GM10266 (cell line): ENCODE data around the gene ADGRB2.

Experiments used
- DNase-seq: peaks from one replicate; pipeline ENCODE4 v3.0.0; 2012; ENCODE audit errors: extremely low spot score
- TF ChIP-seq, protein P1 (sequence below): IDR thresholded peaks from 2 replicates; pipeline ENCODE4 v1.5.1; 2012; ENCODE audit warnings: mild to moderate bottlenecking, low read depth; ENCODE audit not compliant: control insufficient read depth, insufficient read depth; ENCODE audit errors: missing control alignments

ADGRB2 gene

DNA sequence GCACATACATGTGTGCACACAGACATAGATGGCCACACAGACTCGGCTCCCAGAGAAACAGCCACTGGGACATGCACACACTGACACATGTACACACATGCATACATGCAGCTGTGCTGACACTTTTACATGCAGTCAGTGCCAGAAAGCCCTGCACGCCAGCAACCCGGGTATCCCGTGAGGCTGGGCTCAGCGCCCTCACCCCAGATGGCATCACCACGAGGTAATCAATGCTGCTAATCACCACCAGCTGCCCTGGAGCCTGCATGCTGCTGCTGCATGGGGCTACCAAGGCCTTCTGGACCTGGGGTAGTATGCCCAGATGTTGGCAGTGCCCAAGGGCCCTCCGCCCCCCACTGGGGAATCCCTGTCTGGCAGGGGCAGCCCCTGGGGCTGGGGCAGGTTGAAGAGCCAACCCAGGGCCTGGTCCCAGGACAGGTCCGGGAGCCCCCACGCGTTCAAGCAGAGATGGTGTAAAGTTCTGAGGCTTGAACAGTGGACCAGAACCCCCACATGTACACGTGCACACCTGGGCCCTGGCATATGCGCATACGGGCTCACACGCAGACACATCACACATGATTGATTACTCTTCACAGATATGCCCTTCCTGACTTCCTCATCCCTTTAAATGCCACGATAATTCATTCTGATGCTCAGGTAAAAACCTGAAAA, 57.6 kb downstream of the ADGRB2 start:
- TF ChIP-seq, protein P1, sequence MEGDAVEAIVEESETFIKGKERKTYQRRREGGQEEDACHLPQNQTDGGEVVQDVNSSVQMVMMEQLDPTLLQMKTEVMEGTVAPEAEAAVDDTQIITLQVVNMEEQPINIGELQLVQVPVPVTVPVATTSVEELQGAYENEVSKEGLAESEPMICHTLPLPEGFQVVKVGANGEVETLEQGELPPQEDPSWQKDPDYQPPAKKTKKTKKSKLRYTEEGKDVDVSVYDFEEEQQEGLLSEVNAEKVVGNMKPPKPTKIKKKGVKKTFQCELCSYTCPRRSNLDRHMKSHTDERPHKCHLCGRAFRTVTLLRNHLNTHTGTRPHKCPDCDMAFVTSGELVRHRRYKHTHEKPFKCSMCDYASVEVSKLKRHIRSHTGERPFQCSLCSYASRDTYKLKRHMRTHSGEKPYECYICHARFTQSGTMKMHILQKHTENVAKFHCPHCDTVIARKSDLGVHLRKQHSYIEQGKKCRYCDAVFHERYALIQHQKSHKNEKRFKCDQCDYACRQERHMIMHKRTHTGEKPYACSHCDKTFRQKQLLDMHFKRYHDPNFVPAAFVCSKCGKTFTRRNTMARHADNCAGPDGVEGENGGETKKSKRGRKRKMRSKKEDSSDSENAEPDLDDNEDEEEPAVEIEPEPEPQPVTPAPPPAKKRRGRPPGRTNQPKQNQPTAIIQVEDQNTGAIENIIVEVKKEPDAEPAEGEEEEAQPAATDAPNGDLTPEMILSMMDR, result no peak
- DNase-seq, result no peak

GRCh38 chr1:31705080-31705866, 58.9 kb downstream of the ADGRB2 start:
- TF ChIP-seq, protein P1, result peak; percentile 75
- DNase-seq, result peak; percentile 81

- TF ChIP-seq, protein P1, result no peak
- DNase-seq, result no peak
Measured at GRCh38 chr1:31704271-31705079, 59.7 kb downstream of the ADGRB2 start.

DNA sequence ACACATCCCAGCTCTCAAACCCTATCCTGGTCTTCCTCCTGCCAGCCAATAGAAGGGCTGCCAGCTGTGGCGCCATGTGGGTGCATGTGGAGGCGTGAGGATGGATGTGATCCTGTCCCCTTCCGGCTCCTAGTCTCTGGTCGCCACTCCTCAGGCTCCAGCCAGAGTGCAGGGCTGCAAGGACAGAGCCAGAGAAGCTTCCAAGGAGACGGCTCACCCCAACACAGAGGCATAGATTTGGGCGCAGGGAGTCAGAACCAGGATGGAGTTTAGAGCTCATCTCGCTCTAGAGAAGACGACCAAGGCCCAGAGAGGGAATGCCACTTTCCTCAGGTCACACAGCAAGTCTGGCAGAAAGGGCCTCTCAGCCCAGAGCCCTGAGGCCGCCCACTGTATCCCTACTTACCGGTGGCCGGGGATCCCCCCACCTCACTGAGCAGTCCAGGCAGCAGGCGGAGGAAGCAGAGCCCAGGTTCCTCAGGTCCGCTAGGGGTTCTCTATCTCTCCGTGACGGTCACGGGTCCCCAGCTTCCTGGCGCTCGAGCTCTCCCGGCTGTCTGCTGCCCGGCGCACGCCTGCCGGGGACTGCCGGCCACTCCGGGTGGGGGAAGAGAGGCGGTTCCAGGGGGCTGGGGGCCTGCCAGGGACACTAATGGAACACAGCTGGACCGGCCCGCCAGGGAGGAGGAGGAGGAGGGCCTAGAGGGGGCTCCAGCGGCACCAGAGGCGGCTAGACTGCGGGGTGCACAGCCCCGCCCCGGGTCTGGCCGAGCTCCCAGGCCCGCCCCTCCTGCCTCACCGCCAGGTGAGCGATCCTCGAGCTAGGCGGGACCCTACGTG, 60.5 kb downstream of the ADGRB2 start, which contains the start of gene COL16A1:
TSS of gene COL16A1 (minus strand) at position 587 of the 840 bp plus-strand sequence. CDS start 1,824 bp downstream, outside the sequence.
- DNase-seq, result no peak

GRCh38 chr1:31702836-31703404, 61.2 kb downstream of the ADGRB2 start:
- TF ChIP-seq, protein P1, result no peak
- DNase-seq, result no peak

More for the DNA sequence above, 60.5 kb downstream of the ADGRB2 start, which contains the start of gene COL16A1:
- TF ChIP-seq, protein P1, result no peak

- no peak for DNase-seq
- TF ChIP-seq, protein P1, result no peak
Measured at GRCh38 chr1:31701091-31701736, 62.9 kb downstream of the ADGRB2 start.
